GM23248 (cell line): ENCODE measurements around the gene GABRP. TPM values are rescaled to one million over a fixed set of nuclear protein-coding genes. Genes with fewer than 3 reads are reported as not detected.
A peak's percentile ranks its signal among the peaks of the same experiment; 100 is the strongest.

Source experiments
- DNase-seq: peaks from one replicate; pipeline ENCODE4 v3.0.0-alpha.2; 2015
- H2AFZ ChIP-seq: fragments of 200-600 bp; sonication (generic); 2 replicates; pipeline ENCODE4 v1.6.1; 2016; ENCODE audit warnings: antibody characterized with exemption
- H3F3A ChIP-seq: fragments of 200-600 bp; sonication (generic); 2 replicates; pipeline ENCODE4 v1.6.1; 2016; ENCODE audit warnings: mild to moderate bottlenecking, antibody characterized with exemption, mixed run types; ENCODE audit not compliant: insufficient read depth
- H3K27ac ChIP-seq: fragments of 200-600 bp; sonication (generic); 2 replicates; pipeline ENCODE4 v1.5.1; 2016; ENCODE audit warnings: mild to moderate bottlenecking
- H3K27me3 ChIP-seq: fragments of 200-600 bp; sonication (generic); replicated peaks from 2 replicates; pipeline ENCODE4 v1.6.1; 2016; ENCODE audit warnings: mild to moderate bottlenecking; ENCODE audit not compliant: insufficient read depth
- H3K36me3 ChIP-seq: fragments of 200-600 bp; sonication (generic); 2 replicates; pipeline ENCODE4 v1.6.1; 2016; ENCODE audit warnings: low read depth, mild to moderate bottlenecking
- H3K4me1 ChIP-seq: fragments of 200-600 bp; sonication (generic); 2 replicates; pipeline ENCODE4 v1.6.1; 2016; ENCODE audit warnings: mild to moderate bottlenecking; ENCODE audit not compliant: insufficient read depth
- H3K4me2 ChIP-seq: fragments of 200-600 bp; sonication (generic); one replicate; pipeline ENCODE4 v1.6.1; 2016; ENCODE audit warnings: mild to moderate bottlenecking; ENCODE audit not compliant: unreplicated experiment
- H3K4me3 ChIP-seq: fragments of 200-600 bp; sonication (generic); 2 replicates; pipeline ENCODE4 v1.5.1; 2016; ENCODE audit warnings: mild to moderate bottlenecking
- H3K79me2 ChIP-seq: fragments of 200-600 bp; sonication (generic); 2 replicates; pipeline ENCODE4 v1.6.1; 2016; ENCODE audit warnings: mild to moderate bottlenecking; ENCODE audit not compliant: insufficient read depth
- H3K9ac ChIP-seq: fragments of 200-600 bp; sonication (generic); 2 replicates; pipeline ENCODE4 v1.6.1; 2016; ENCODE audit warnings: mild to moderate bottlenecking
- H3K9me2 ChIP-seq: fragments of 200-600 bp; sonication (generic); 2 replicates; pipeline ENCODE4 v1.6.1; 2016; ENCODE audit warnings: mixed run types, mild to moderate bottlenecking, moderate library complexity; ENCODE audit not compliant: insufficient read depth
- H3K9me3 ChIP-seq: fragments of 200-600 bp; sonication (generic); one replicate; pipeline ENCODE4 v1.6.1; 2017; ENCODE audit warnings: low read depth
- H4K20me1 ChIP-seq: fragments of 200-600 bp; sonication (generic); 2 replicates; pipeline ENCODE4 v1.6.0; 2016; ENCODE audit not compliant: insufficient read depth
- EZH2 ChIP-seq: fragments of 200-600 bp; sonication (generic); IDR thresholded peaks from 2 replicates; pipeline ENCODE4 v1.6.1; 2018; ENCODE audit warnings: antibody characterized with exemption, mild to moderate bottlenecking; ENCODE audit not compliant: insufficient read depth, poor library complexity, severe bottlenecking
- EZH2phosphoT487 ChIP-seq: fragments of 200-600 bp; sonication (generic); IDR thresholded peaks from 2 replicates; pipeline ENCODE4 v1.6.1; 2018; ENCODE audit warnings: antibody characterized with exemption, moderate library complexity, mild to moderate bottlenecking, low read depth; ENCODE audit not compliant: insufficient read depth
- WGBS, 2 experiments: methylation state at CpG; one replicate each; pipeline ENCODE4 v1.1.6; 2015 to 2017; ENCODE audit warnings: low lambda C conversion rate in 2 of 2, low coverage in 1 of 2; ENCODE audit errors: missing lambda C conversion rate in 2 of 2; 5-methylcytosine and 5-hydroxymethylcytosine counted together
- in situ Hi-C: fragments of 300-500 bp; cut with MboI; formaldehyde crosslinking; loops from 2 replicates; pipeline ENCODE4 v1.15.0; 2020
- polyA plus RNA-seq: library from polyadenylated mRNA; unstranded; fragments of >200 nt; fragmentation: Nextera tagmentation; extraction: Ambion mirVana; gene quantifications from 2 replicates; pipeline ENCODE4 v1.2.1, GENCODE V29; 2016
- total RNA-seq: library from RNA; depleted of rRNA; stranded (reverse); fragments of >200 nt; shearing (Covaris generic); gene quantifications from 2 replicates; pipeline ENCODE4 v1.2.3, GENCODE V29; 2014; rRNA removed

GABRP gene
- total and polyA plus RNA-seq, 2 experiments from 2014 or later: not detected

GRCh38 chr5:170860818-170861666 lies 77.5 kb downstream of the GABRP start:
- H3K9me2 ChIP-seq: no peaks in the 10 kb centered on the region
- no peak overlapping the region for H3K9ac ChIP-seq
- H3K9me3 ChIP-seq: no peaks in the 10 kb centered on the region
- H3K27ac ChIP-seq: no peak overlapping the region
- DNase-seq: no peak
- no peak overlapping the region for H3K4me3 ChIP-seq
- H3K4me1 ChIP-seq: no peaks in the 10 kb centered on the region
- no peaks in the 10 kb centered on the region for H3K27me3 ChIP-seq
- TF ChIP-seq EZH2: no peak
- no peak for TF ChIP-seq EZH2phosphoT487
- H2AFZ ChIP-seq: no peak overlapping the region
- WGBS, 2 experiments: 83 to 84% methylated on average over 5 of the region's 5 CpGs
- no peaks in the 10 kb centered on the region for H3K36me3 ChIP-seq
- in situ Hi-C loops: no loop called here
- no peaks in the 10 kb centered on the region; the same call in 1 of the 2 replicates for H3K79me2 ChIP-seq
- H3F3A ChIP-seq: peaks cover 9% of the 10 kb centered on the region
- no peaks in the 10 kb centered on the region for H4K20me1 ChIP-seq
- no peak overlapping the region for H3K4me2 ChIP-seq

GRCh38 chr5:170861667-170861916 lies 78.1 kb downstream of the GABRP start:
- H3K9me3 ChIP-seq: no peaks in the 10 kb centered on the region
- 5 to 13% methylated on average over 6 to 26 of the region's 26 CpGs for WGBS, 2 experiments
- H3F3A ChIP-seq: peaks cover 9% of the 10 kb centered on the region
- no peaks in the 10 kb centered on the region for H4K20me1 ChIP-seq
- H3K36me3 ChIP-seq: no peaks in the 10 kb centered on the region
- H3K27me3 ChIP-seq: no peaks in the 10 kb centered on the region
- DNase-seq: no peak
- H3K4me2 ChIP-seq: no peak overlapping the region
- no peak overlapping the region for H3K9ac ChIP-seq
- H3K4me1 ChIP-seq: no peaks in the 10 kb centered on the region
- H3K9me2 ChIP-seq: no peaks in the 10 kb centered on the region
- TF ChIP-seq EZH2 (no peak), EZH2phosphoT487 (no peak)
- no peaks in the 10 kb centered on the region; the same call in 1 of the 2 replicates for H3K79me2 ChIP-seq
- no peak overlapping the region for H2AFZ ChIP-seq
- peak overlapping the region; percentile 76 for H3K4me3 ChIP-seq
- no peak overlapping the region for H3K27ac ChIP-seq
- in situ Hi-C loops: no loop called here

GRCh38 chr5:170861917-170862766 lies 78.6 kb downstream of the GABRP start, which contains the start of gene RANBP17:
RANBP17 (plus strand) TSS chr5:170862018.
- no peak for TF ChIP-seq EZH2
- TF ChIP-seq EZH2phosphoT487: no peak
- Histone ChIP-seq H3K79me2 (no peaks in the 10 kb centered on the region; the same call in 1 of the 2 replicates), H3K27me3 (no peaks in the 10 kb centered on the region), H3F3A (peaks cover 9% of the 10 kb centered on the region), H3K4me2 (peak within 1 kb of the TSS; percentile 71), H3K9ac (peak within 1 kb of the TSS; percentile 75), H3K36me3 (no peaks in the 10 kb centered on the region), H3K9me3 (no peaks in the 10 kb centered on the region), H2AFZ (peak within 1 kb of the TSS; percentile 73), H3K9me2 (no peaks in the 10 kb centered on the region), H3K4me1 (no peaks in the 10 kb centered on the region), H3K4me3 (peak within 1 kb of the TSS; percentile 76), H4K20me1 (no peaks in the 10 kb centered on the region), H3K27ac (peak within 1 kb of the TSS; percentile 34; the same call in 1 of the 2 replicates)
- peak; percentile 82 for DNase-seq
- in situ Hi-C loops: no loop called here
- 4 to 9% methylated on average over 37 to 65 of the region's 102 CpGs for WGBS, 2 experiments

DNA sequence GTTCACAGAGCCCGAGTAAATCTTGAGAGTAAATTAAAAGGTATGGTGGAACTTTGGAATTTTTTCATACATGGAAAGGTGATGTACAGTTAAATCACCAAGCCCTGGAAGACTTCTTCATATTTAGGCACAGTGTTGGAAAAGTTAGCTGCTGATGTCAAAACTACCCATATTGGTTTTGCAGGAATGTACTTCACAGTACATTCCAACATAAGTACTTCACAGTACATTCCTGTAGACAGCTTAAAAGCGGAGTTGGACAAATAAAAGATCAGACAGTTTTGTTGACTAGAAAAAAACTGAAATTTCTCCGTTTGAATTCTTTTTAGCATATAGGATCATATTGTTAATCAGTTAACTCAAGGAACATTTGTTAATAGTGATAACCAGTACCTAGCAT lies 80.1 kb downstream of the GABRP start:
- Histone ChIP-seq H3K4me2 (no peak overlapping the region), H3K36me3 (no peaks in the 10 kb centered on the region), H3K9ac (no peak overlapping the region), H3K9me3 (no peaks in the 10 kb centered on the region), H3K27me3 (no peaks in the 10 kb centered on the region), H4K20me1 (no peaks in the 10 kb centered on the region), H3K4me1 (no peaks in the 10 kb centered on the region), H3K9me2 (no peaks in the 10 kb centered on the region), H3F3A (peaks cover 9% of the 10 kb centered on the region), H3K79me2 (no peaks in the 10 kb centered on the region; the same call in 1 of the 2 replicates), H3K27ac (no peak overlapping the region), H2AFZ (no peak overlapping the region), H3K4me3 (no peak overlapping the region)
- DNase-seq: peak; percentile 33
- in situ Hi-C loops: no loop called here
- WGBS, 2 experiments: 69 to 71% methylated on average over 3 of the region's 3 CpGs
- TF ChIP-seq EZH2phosphoT487 (no peak), EZH2 (no peak)

Other genes starting within 250 kb of the GABRP start
- gene RANBP17, start 78.3 kb downstream of the GABRP start, total RNA-seq: 3.8 and 5.6 TPM in 2 replicates
- 2.3 and 3.7 TPM in 2 replicates for gene RANBP17, start 78.3 kb downstream of the GABRP start, polyA plus RNA-seq